Colonic mucosa (tissue), 4 donors: ENCODE measurements around the gene SYT10. TPM values are rescaled to one million over a fixed set of nuclear protein-coding genes. Genes with fewer than 3 reads are reported as not detected.
"Not testable (repeated sequence)": the region's sequence is repeated elsewhere in the genome, so short reads cannot be mapped to it uniquely, and the experiment has no call there.

Experiments used
- DNase-seq: peaks from one replicate; pipeline ENCODE4 v3.0.0-alpha.2; 2020
- H3K27ac ChIP-seq: fragments of 200-600 bp; one replicate; pipeline ENCODE4 v1.8.0; 2021
- H3K27me3 ChIP-seq: fragments of 200-600 bp; one replicate; pipeline ENCODE4 v1.8.0; 2021
- H3K36me3 ChIP-seq: fragments of 200-600 bp; one replicate; pipeline ENCODE4 v1.8.0; 2021
- H3K4me1 ChIP-seq: fragments of 200-600 bp; one replicate; pipeline ENCODE4 v1.8.0; 2021; ENCODE audit warnings: mild to moderate bottlenecking
- H3K4me3 ChIP-seq: fragments of 200-600 bp; one replicate; pipeline ENCODE4 v1.8.0; 2021
- H3K9ac ChIP-seq, 2 donors: one replicate each; pipeline ENCODE4 v1.7.0; 2013; ENCODE audit warnings: control low read depth in 2 of 2, low read depth in 2 of 2, low read length in 2 of 2
- H3K9me3 ChIP-seq: fragments of 200-600 bp; one replicate; pipeline ENCODE4 v1.8.0; 2021
- CTCF ChIP-seq: fragments of 200-600 bp; IDR thresholded peaks from one replicate; pipeline ENCODE4 v1.8.0; 2022; ENCODE audit warnings: antibody characterized with exemption, mild to moderate bottlenecking
- intact Hi-C: fragments of 100-400 bp; cut with DNase I; formaldehyde crosslinking; loops from one replicate; pipeline ENCODE4 v1.14.1; 2022
- total RNA-seq, 2 donors: library from RNA; stranded (reverse); fragmentation: NEBNext Ultra II Directional in 1 of 2; extraction: Animal tissue kit (Norgen Biotek cat#: 25700) in 1 of 2; gene quantifications; one replicate each; pipeline ENCODE4 v1.2.1, GENCODE V29; 2021
- donor health status: healthy.
- donor health status: DM: no; HTN: no; CAD: no.
- donor health status: DM: no; HTN: no; CAD: no.

SYT10 gene
- total RNA-seq, 2 donors from 2014 or later: 0.15 to 0.32 TPM

GRCh38 chr12:33427071-33427470, 12.5 kb downstream of the SYT10 start:
- no peaks in the 10 kb centered on the region for H3K27me3 ChIP-seq
- H3K27ac ChIP-seq: no peak overlapping the region
- H3K9me3 ChIP-seq: no peaks in the 10 kb centered on the region
- no peaks in the 10 kb centered on the region for H3K4me1 ChIP-seq
- no peak overlapping the region for H3K9ac ChIP-seq
- no peak for DNase-seq
- H3K4me3 ChIP-seq: no peak overlapping the region
- no peaks in the 10 kb centered on the region for H3K36me3 ChIP-seq
- intact Hi-C loops: no loop called here
- TF ChIP-seq CTCF: no peak

GRCh38 chr12:33423706-33424105, 15.9 kb downstream of the SYT10 start:
- no peaks in the 10 kb centered on the region for H3K36me3 ChIP-seq
- DNase-seq: no peak
- TF ChIP-seq CTCF: no peak
- no peaks in the 10 kb centered on the region for H3K9me3 ChIP-seq
- intact Hi-C loops: no loop called here
- no peak overlapping the region for H3K27ac ChIP-seq
- H3K9ac ChIP-seq: no peak overlapping the region
- no peak overlapping the region for H3K4me3 ChIP-seq
- H3K27me3 ChIP-seq: no peaks in the 10 kb centered on the region
- H3K4me1 ChIP-seq: no peaks in the 10 kb centered on the region

- H3K4me1 ChIP-seq, H3K27ac ChIP-seq, DNase-seq, intact Hi-C loops, H3K9ac ChIP-seq, H3K27me3 ChIP-seq, H3K9me3 ChIP-seq, H3K36me3 ChIP-seq, H3K4me3 ChIP-seq: not testable (repeated sequence)
Observed at GRCh38 chr12:33412410-33412809, 27.2 kb downstream of the SYT10 start.

GRCh38 chr12:33383503-33383902, 56.1 kb downstream of the SYT10 start:
- intact Hi-C loops: no loop called here
- Histone ChIP-seq H3K9me3 (no peaks in the 10 kb centered on the region), H3K4me3 (no peak overlapping the region), H3K9ac (no peak overlapping the region), H3K4me1 (no peaks in the 10 kb centered on the region), H3K27me3 (no peaks in the 10 kb centered on the region), H3K27ac (no peak overlapping the region), H3K36me3 (no peaks in the 10 kb centered on the region)
- DNase-seq: no peak
- no peak for TF ChIP-seq CTCF

GRCh38 chr12:33376153-33376552, 63.5 kb downstream of the SYT10 start:
- H3K36me3 ChIP-seq: no peaks in the 10 kb centered on the region
- no peak overlapping the region for H3K27ac ChIP-seq
- intact Hi-C loops: no loop called here
- no peaks in the 10 kb centered on the region for H3K4me1 ChIP-seq
- no peak overlapping the region for H3K4me3 ChIP-seq
- H3K9me3 ChIP-seq: no peaks in the 10 kb centered on the region
- TF ChIP-seq CTCF: no peak
- no peaks in the 10 kb centered on the region for H3K27me3 ChIP-seq
- no peak overlapping the region for H3K9ac ChIP-seq
- no peak for DNase-seq

GRCh38 chr12:33370318-33370717, 69.3 kb downstream of the SYT10 start:
- Histone ChIP-seq H3K4me1 (no peaks in the 10 kb centered on the region), H3K9ac (no peak overlapping the region), H3K4me3 (no peak overlapping the region), H3K27ac (no peak overlapping the region), H3K36me3 (no peaks in the 10 kb centered on the region), H3K27me3 (no peaks in the 10 kb centered on the region), H3K9me3 (no peaks in the 10 kb centered on the region)
- TF ChIP-seq CTCF: no peak
- no peak for DNase-seq
- intact Hi-C loops: no loop called here
